WTC11 (cell line): ENCODE measurements around the gene MYOM1. TPM values are rescaled to one million over a fixed set of nuclear protein-coding genes. Genes with fewer than 3 reads are reported as not detected.

Source experiments
- ATAC-seq: fragments of 200-7000 bp; cut with Tn5 transposase; 2 replicates; pipeline ENCODE4 v1.10.0; 2021; ENCODE audit warnings: mild to moderate bottlenecking, moderate library complexity
- CTCF ChIA-PET: fragments of 300-600 bp; sonication (Branson Sonifier 250); formaldehyde crosslinking; loops from one replicate; lab custom pipeline; 2021; ENCODE audit warnings: antibody characterized with exemption; lab: Charles Lee
- POLR2A ChIA-PET: fragments of 350-600 bp; sonication (Branson Sonifier 250); formaldehyde crosslinking; loops from one replicate; lab custom pipeline; 2021; ENCODE audit warnings: antibody characterized with exemption; lab: Charles Lee
- DNase-seq: peaks from one replicate; pipeline ENCODE4 v3.0.0; 2021; ENCODE audit warnings: low spot score
- H3K27ac Mint-ChIP-seq: 2 replicates; pipeline ENCODE4 v1.8.0; 2021; ENCODE audit warnings: mixed read lengths
- H3K27me3 Mint-ChIP-seq: 2 replicates; pipeline ENCODE4 v1.8.0; 2021; ENCODE audit warnings: low read depth, mild to moderate bottlenecking, moderate library complexity, mixed read lengths
- H3K36me3 Mint-ChIP-seq: 2 replicates; pipeline ENCODE4 v1.8.0; 2021; ENCODE audit warnings: mixed read lengths
- H3K4me1 Mint-ChIP-seq: 2 replicates; pipeline ENCODE4 v1.8.0; 2022; ENCODE audit warnings: mixed read lengths
- H3K4me3 Mint-ChIP-seq: 2 replicates; pipeline ENCODE4 v1.8.0; 2021; ENCODE audit warnings: mild to moderate bottlenecking, moderate library complexity, mixed read lengths
- H3K9me3 Mint-ChIP-seq: 2 replicates; pipeline ENCODE4 v1.8.0; 2021; ENCODE audit warnings: mixed read lengths
- CREM ChIP-seq: sonication (generic); formaldehyde crosslinking; IDR thresholded peaks from 2 replicates; pipeline ENCODE4 v1.8.1; 2022; ENCODE audit warnings: mild to moderate bottlenecking, missing genetic modification reagents, moderate library complexity
- FOXK1 ChIP-seq: sonication (generic); formaldehyde crosslinking; IDR thresholded peaks from 2 replicates; pipeline ENCODE4 v1.8.0; 2022; ENCODE audit warnings: mild to moderate bottlenecking, moderate library complexity, missing genetic modification reagents
- FOXP1 ChIP-seq: sonication (generic); formaldehyde crosslinking; IDR thresholded peaks from 2 replicates; pipeline ENCODE4 v1.8.0; 2022; ENCODE audit warnings: missing genetic modification reagents, mild to moderate bottlenecking, moderate library complexity, borderline replicate concordance
- IRF2 ChIP-seq: sonication (generic); formaldehyde crosslinking; IDR thresholded peaks from 2 replicates; pipeline ENCODE4 v1.8.0; 2022; ENCODE audit warnings: low read depth, missing genetic modification reagents, borderline replicate concordance
- JAZF1 ChIP-seq: fragments of 250-450 bp; sonication (Bioruptor Pico); IDR thresholded peaks from 2 replicates; pipeline ENCODE4 v1.9.0; 2021; ENCODE audit warnings: moderate library complexity, mild to moderate bottlenecking, inconsistent platforms
- PRRX2 ChIP-seq: fragments of 250-450 bp; sonication (Bioruptor Pico); IDR thresholded peaks from 2 replicates; pipeline ENCODE4 v1.8.0; 2021; ENCODE audit warnings: mild to moderate bottlenecking
- SMAD4 ChIP-seq: sonication (generic); formaldehyde crosslinking; IDR thresholded peaks from 2 replicates; pipeline ENCODE4 v1.8.0; 2022; ENCODE audit warnings: mild to moderate bottlenecking, missing genetic modification reagents
- TEAD1 ChIP-seq: sonication (generic); formaldehyde crosslinking; IDR thresholded peaks from 2 replicates; pipeline ENCODE4 v1.8.0; 2022; ENCODE audit warnings: mild to moderate bottlenecking, missing genetic modification reagents
- ZNF121 ChIP-seq: sonication (generic); formaldehyde crosslinking; IDR thresholded peaks from 2 replicates; pipeline ENCODE4 v1.8.0; 2023; ENCODE audit warnings: missing genetic modification reagents
- ZNF416 ChIP-seq: fragments of 250-450 bp; sonication (Bioruptor Pico); IDR thresholded peaks from 2 replicates; pipeline ENCODE4 v1.9.0; 2021; ENCODE audit warnings: mild to moderate bottlenecking, inconsistent platforms
- ZNF671 ChIP-seq: fragments of 250-450 bp; sonication (Bioruptor Pico); IDR thresholded peaks from 2 replicates; pipeline ENCODE4 v1.8.0; 2021; ENCODE audit warnings: mild to moderate bottlenecking
- total RNA-seq: library from RNA; stranded (reverse); gene quantifications from 3 replicates; pipeline ENCODE4 v1.2.3, GENCODE V29; 2021
- TF ChIP-seq, protein P1 (sequence below): fragments of 250-450 bp; sonication (Bioruptor Pico); IDR thresholded peaks from 2 replicates; pipeline ENCODE4 v1.9.0; 2021; ENCODE audit warnings: mild to moderate bottlenecking
- TF ChIP-seq, protein P2 (sequence below): fragments of 250-450 bp; sonication (Bioruptor Pico); IDR thresholded peaks from 2 replicates; pipeline ENCODE4 v1.9.0; 2021; ENCODE audit warnings: moderate library complexity, mild to moderate bottlenecking, inconsistent platforms, borderline replicate concordance
- TF ChIP-seq, protein P3 (sequence below): sonication (generic); formaldehyde crosslinking; IDR thresholded peaks from 2 replicates; pipeline ENCODE4 v1.8.1; 2023; ENCODE audit warnings: mild to moderate bottlenecking, moderate library complexity, missing genetic modification reagents
- TF ChIP-seq, protein P4 (sequence below): sonication (generic); formaldehyde crosslinking; IDR thresholded peaks from 2 replicates; pipeline ENCODE4 v1.8.1; 2023; ENCODE audit warnings: mild to moderate bottlenecking, missing genetic modification reagents, moderate library complexity
- TF ChIP-seq, protein P5 (sequence below): fragments of 250-450 bp; sonication (Bioruptor Pico); IDR thresholded peaks from 2 replicates; pipeline ENCODE4 v1.9.0; 2021; ENCODE audit warnings: mild to moderate bottlenecking, borderline replicate concordance
- TF ChIP-seq, protein P6 (sequence below): fragments of 250-450 bp; sonication (Bioruptor Pico); IDR thresholded peaks from 2 replicates; pipeline ENCODE4 v2.1.2; 2022; ENCODE audit warnings: mild to moderate bottlenecking, moderate library complexity
- TF ChIP-seq, protein P7 (sequence below): sonication (generic); formaldehyde crosslinking; IDR thresholded peaks from 2 replicates; pipeline ENCODE4 v1.8.1; 2023; ENCODE audit warnings: mild to moderate bottlenecking, missing genetic modification reagents, borderline replicate concordance

The MYOM1 gene
- total RNA-seq, 1 experiment from 2014 or later: 0.35 TPM

DNA sequence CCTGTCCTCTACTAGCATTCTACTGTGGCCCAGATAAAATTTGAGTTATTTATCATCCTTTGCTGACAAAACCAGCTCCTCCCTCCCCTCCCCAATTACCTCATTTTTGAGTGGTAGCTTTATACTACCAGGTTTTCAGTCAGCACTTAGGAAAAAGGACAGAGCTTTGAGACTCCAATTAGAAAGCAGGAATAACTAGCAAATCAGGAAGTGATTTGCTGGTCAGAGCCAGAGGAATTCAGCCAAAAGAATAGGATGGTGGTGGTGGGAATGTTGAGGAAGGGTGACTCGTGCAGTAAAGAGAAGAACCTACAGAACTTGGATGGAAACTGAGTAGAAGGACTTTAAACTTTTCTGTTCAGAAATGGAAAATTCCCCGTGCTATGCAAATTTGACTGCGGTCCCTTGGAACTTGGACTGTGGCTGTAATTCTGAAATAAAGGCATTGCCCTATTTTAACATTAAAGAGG is 45.8 kb upstream of the MYOM1 start (continued):
- TF ChIP-seq, protein P1, sequence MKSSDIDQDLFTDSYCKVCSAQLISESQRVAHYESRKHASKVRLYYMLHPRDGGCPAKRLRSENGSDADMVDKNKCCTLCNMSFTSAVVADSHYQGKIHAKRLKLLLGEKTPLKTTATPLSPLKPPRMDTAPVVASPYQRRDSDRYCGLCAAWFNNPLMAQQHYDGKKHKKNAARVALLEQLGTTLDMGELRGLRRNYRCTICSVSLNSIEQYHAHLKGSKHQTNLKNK: no peak
- TF ChIP-seq, all 79 proteins: peak for 0

DNA sequence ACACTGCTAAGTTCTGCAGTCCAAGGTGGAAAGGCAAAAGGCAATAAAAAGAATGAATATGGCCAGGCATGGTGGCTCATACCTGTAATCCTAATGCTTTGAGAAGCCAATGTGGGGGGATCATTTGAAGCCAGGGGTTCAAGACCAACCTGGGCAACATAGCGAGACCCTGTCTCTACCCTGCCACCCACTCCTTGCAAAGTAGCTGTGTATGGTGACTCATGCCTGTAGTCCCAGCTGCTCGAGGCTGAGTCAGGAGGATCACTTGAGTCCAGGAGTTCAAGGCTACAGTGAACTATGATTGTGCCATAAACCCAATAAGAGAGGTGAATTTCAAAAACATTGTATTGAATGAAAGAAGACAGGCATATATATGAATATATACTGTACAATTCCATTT is 44.6 kb upstream of the MYOM1 start:
- DNase-seq: no peak
- ChIA-PET POLR2A (interaction anchor here (0.5 kb wide), 1 partner anchor 395 kb away, joined by 3 read pairs; no protein-coding TSS in a partner anchor), CTCF (interaction anchor here (0.6 to 0.8 kb wide), 2 partner anchors 18 to 338 kb away, joined by 3 read pairs; no protein-coding TSS in a partner anchor)
- Mint-ChIP-seq H3K9me3 (no peaks in the 10 kb centered on the region), H3K36me3 (no peaks in the 10 kb centered on the region), H3K4me1 (peaks cover 52% of the 10 kb centered on the region), H3K27me3 (no peaks in the 10 kb centered on the region), H3K4me3 (no peak overlapping the region), H3K27ac (no peak overlapping the region)
- TF ChIP-seq PRRX2 (no peak), ZNF121 (CRISPR knock-in tag) (peak; percentile 43; the same call in 1 of the 2 replicates)
- ATAC-seq: no peak

DNA sequence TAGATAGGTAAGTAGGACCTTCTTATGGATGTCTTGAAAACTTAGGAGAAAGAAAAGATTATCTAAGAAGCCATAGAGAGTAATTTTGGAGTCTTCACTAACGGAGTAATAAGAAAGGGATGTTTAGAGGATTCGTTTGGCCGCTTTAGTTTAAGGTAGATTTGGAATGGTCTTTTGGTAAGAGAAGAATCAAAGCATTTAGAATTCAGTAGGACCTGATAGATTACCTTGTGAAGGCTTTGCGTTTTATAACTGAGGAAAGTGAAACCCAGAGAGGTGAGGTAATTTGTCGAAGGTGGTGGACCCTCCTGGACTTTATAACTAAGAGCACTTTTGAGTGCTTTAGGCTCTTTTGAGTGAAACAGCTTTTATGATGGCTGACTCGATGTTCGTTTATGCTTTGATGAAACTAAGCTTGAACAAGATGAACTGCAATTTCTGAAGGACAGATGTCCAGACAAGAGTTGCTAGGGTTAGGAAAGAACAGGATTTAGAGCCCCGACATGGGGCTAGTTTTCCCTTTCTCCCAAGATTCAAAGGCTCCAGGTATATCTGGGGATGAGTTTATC is 43.4 kb upstream of the MYOM1 start:
- H3K27me3 Mint-ChIP-seq: no peaks in the 10 kb centered on the region
- TF ChIP-seq, protein P2, sequence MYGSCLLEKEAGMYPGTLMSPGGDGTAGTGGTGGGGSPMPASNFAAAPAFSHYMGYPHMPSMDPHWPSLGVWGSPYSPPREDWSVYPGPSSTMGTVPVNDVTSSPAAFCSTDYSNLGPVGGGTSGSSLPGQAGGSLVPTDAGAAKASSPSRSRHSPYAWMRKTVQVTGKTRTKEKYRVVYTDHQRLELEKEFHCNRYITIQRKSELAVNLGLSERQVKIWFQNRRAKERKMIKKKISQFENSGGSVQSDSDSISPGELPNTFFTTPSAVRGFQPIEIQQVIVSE (CRISPR knock-in tag): no peak
- TF ChIP-seq ZNF416 (CRISPR knock-in tag): no peak
- TF ChIP-seq, protein P3, sequence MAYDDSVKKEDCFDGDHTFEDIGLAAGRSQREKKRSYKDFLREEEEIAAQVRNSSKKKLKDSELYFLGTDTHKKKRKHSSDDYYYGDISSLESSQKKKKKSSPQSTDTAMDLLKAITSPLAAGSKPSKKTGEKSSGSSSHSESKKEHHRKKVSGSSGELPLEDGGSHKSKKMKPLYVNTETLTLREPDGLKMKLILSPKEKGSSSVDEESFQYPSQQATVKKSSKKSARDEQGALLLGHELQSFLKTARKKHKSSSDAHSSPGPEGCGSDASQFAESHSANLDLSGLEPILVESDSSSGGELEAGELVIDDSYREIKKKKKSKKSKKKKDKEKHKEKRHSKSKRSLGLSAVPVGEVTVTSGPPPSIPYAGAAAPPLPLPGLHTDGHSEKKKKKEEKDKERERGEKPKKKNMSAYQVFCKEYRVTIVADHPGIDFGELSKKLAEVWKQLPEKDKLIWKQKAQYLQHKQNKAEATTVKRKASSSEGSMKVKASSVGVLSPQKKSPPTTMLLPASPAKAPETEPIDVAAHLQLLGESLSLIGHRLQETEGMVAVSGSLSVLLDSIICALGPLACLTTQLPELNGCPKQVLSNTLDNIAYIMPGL: no peak
- TF ChIP-seq FOXP1 (CRISPR knock-in tag): no peak
- no peak for TF ChIP-seq ZNF671 (CRISPR knock-in tag)
- no peak for TF ChIP-seq IRF2 (CRISPR knock-in tag)
- TF ChIP-seq, protein P1: no peak
- no peak for TF ChIP-seq JAZF1 (CRISPR knock-in tag)
- TF ChIP-seq TEAD1 (CRISPR knock-in tag): no peak
- TF ChIP-seq SMAD4 (CRISPR knock-in tag): no peak
- TF ChIP-seq, protein P4, sequence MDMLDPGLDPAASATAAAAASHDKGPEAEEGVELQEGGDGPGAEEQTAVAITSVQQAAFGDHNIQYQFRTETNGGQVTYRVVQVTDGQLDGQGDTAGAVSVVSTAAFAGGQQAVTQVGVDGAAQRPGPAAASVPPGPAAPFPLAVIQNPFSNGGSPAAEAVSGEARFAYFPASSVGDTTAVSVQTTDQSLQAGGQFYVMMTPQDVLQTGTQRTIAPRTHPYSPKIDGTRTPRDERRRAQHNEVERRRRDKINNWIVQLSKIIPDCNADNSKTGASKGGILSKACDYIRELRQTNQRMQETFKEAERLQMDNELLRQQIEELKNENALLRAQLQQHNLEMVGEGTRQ (CRISPR knock-in tag): no peak
- no peak for TF ChIP-seq CREM (CRISPR knock-in tag)
- TF ChIP-seq, protein P5, sequence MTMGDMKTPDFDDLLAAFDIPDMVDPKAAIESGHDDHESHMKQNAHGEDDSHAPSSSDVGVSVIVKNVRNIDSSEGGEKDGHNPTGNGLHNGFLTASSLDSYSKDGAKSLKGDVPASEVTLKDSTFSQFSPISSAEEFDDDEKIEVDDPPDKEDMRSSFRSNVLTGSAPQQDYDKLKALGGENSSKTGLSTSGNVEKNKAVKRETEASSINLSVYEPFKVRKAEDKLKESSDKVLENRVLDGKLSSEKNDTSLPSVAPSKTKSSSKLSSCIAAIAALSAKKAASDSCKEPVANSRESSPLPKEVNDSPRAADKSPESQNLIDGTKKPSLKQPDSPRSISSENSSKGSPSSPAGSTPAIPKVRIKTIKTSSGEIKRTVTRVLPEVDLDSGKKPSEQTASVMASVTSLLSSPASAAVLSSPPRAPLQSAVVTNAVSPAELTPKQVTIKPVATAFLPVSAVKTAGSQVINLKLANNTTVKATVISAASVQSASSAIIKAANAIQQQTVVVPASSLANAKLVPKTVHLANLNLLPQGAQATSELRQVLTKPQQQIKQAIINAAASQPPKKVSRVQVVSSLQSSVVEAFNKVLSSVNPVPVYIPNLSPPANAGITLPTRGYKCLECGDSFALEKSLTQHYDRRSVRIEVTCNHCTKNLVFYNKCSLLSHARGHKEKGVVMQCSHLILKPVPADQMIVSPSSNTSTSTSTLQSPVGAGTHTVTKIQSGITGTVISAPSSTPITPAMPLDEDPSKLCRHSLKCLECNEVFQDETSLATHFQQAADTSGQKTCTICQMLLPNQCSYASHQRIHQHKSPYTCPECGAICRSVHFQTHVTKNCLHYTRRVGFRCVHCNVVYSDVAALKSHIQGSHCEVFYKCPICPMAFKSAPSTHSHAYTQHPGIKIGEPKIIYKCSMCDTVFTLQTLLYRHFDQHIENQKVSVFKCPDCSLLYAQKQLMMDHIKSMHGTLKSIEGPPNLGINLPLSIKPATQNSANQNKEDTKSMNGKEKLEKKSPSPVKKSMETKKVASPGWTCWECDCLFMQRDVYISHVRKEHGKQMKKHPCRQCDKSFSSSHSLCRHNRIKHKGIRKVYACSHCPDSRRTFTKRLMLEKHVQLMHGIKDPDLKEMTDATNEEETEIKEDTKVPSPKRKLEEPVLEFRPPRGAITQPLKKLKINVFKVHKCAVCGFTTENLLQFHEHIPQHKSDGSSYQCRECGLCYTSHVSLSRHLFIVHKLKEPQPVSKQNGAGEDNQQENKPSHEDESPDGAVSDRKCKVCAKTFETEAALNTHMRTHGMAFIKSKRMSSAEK (CRISPR knock-in tag): no peak
- no peak for TF ChIP-seq FOXK1 (CRISPR knock-in tag)
- TF ChIP-seq, protein P6, sequence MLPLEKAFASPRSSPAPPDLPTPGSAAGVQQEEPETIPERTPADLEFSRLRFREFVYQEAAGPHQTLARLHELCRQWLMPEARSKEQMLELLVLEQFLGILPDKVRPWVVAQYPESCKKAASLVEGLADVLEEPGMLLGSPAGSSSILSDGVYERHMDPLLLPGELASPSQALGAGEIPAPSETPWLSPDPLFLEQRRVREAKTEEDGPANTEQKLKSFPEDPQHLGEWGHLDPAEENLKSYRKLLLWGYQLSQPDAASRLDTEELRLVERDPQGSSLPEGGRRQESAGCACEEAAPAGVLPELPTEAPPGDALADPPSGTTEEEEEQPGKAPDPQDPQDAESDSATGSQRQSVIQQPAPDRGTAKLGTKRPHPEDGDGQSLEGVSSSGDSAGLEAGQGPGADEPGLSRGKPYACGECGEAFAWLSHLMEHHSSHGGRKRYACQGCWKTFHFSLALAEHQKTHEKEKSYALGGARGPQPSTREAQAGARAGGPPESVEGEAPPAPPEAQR: no peak
- TF ChIP-seq, protein P7, sequence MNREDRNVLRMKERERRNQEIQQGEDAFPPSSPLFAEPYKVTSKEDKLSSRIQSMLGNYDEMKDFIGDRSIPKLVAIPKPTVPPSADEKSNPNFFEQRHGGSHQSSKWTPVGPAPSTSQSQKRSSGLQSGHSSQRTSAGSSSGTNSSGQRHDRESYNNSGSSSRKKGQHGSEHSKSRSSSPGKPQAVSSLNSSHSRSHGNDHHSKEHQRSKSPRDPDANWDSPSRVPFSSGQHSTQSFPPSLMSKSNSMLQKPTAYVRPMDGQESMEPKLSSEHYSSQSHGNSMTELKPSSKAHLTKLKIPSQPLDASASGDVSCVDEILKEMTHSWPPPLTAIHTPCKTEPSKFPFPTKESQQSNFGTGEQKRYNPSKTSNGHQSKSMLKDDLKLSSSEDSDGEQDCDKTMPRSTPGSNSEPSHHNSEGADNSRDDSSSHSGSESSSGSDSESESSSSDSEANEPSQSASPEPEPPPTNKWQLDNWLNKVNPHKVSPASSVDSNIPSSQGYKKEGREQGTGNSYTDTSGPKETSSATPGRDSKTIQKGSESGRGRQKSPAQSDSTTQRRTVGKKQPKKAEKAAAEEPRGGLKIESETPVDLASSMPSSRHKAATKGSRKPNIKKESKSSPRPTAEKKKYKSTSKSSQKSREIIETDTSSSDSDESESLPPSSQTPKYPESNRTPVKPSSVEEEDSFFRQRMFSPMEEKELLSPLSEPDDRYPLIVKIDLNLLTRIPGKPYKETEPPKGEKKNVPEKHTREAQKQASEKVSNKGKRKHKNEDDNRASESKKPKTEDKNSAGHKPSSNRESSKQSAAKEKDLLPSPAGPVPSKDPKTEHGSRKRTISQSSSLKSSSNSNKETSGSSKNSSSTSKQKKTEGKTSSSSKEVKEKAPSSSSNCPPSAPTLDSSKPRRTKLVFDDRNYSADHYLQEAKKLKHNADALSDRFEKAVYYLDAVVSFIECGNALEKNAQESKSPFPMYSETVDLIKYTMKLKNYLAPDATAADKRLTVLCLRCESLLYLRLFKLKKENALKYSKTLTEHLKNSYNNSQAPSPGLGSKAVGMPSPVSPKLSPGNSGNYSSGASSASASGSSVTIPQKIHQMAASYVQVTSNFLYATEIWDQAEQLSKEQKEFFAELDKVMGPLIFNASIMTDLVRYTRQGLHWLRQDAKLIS (CRISPR knock-in tag): no peak
- H3K4me1 Mint-ChIP-seq: peaks cover 42% of the 10 kb centered on the region
- peak overlapping the region; percentile 63 for H3K27ac Mint-ChIP-seq
- H3K9me3 Mint-ChIP-seq: no peaks in the 10 kb centered on the region
- peak overlapping the region; percentile 86 for H3K4me3 Mint-ChIP-seq
- ChIA-PET CTCF (no interaction called here), POLR2A (interaction anchor here (0.6 kb wide), 1 partner anchor 191 kb away, joined by 4 read pairs; no protein-coding TSS in a partner anchor)
- DNase-seq (no peak), ATAC-seq (no peak)
- H3K36me3 Mint-ChIP-seq: no peaks in the 10 kb centered on the region
